H9 (cell line): ENCODE data around the gene MTHFD1L. TPM values are rescaled to one million over a fixed set of nuclear protein-coding genes. Genes with fewer than 3 reads are reported as not detected.

Source experiments
- DNase-seq: peaks from one replicate; pipeline ENCODE4 v3.0.0-alpha.2; 2017
- H2AFZ ChIP-seq: one replicate; pipeline ENCODE4 v1.6.1; 2013; ENCODE audit warnings: mild to moderate bottlenecking, low read length, control low read depth, moderate library complexity
- H2AK5ac ChIP-seq: 2 replicates; pipeline ENCODE4 v1.6.1; 2013; ENCODE audit warnings: low read length, control low read depth, mixed read lengths; ENCODE audit not compliant: insufficient read length
- H2BK120ac ChIP-seq: one replicate; pipeline ENCODE4 v1.6.1; 2013; ENCODE audit warnings: low read depth, mild to moderate bottlenecking, low read length, control low read depth, inconsistent platforms; ENCODE audit not compliant: poor library complexity, severe bottlenecking
- H2BK12ac ChIP-seq: 2 replicates; pipeline ENCODE4 v1.6.1; 2013; ENCODE audit warnings: low read length, control low read depth, mixed read lengths, low read depth; ENCODE audit not compliant: insufficient read length
- H2BK15ac ChIP-seq: 2 replicates; pipeline ENCODE4 v1.6.1; 2013; ENCODE audit warnings: low read depth, low read length, control low read depth
- H2BK20ac ChIP-seq: one replicate; pipeline ENCODE4 v1.6.1; 2013; ENCODE audit warnings: low read depth, mild to moderate bottlenecking, low read length, control low read depth, inconsistent platforms; ENCODE audit not compliant: poor library complexity, severe bottlenecking
- H2BK5ac ChIP-seq: 2 replicates; pipeline ENCODE4 v1.6.1; 2013; ENCODE audit warnings: low read length, control low read depth, mixed read lengths; ENCODE audit not compliant: insufficient read length
- H3K14ac ChIP-seq: 2 replicates; pipeline ENCODE4 v1.6.1; 2013; ENCODE audit warnings: low read length, control low read depth; ENCODE audit not compliant: insufficient read depth
- H3K18ac ChIP-seq: 2 replicates; pipeline ENCODE4 v1.6.1; 2013; ENCODE audit warnings: low read depth, mild to moderate bottlenecking, mixed read lengths, low read length, control low read depth; ENCODE audit not compliant: insufficient read length
- H3K23ac ChIP-seq: 2 replicates; pipeline ENCODE4 v1.6.1; 2013; ENCODE audit warnings: low read length, control low read depth, mixed read lengths, low read depth; ENCODE audit not compliant: insufficient read length
- H3K23me2 ChIP-seq: 2 replicates; pipeline ENCODE4 v1.6.1; 2013; ENCODE audit warnings: low read depth, mild to moderate bottlenecking, mixed read lengths, low read length, control low read depth; ENCODE audit not compliant: insufficient read length, poor library complexity, severe bottlenecking
- H3K27ac ChIP-seq: 2 replicates; pipeline ENCODE4 v1.5.1; 2013; ENCODE audit warnings: low read length, control low read depth, mixed read lengths, low read depth; ENCODE audit not compliant: insufficient read length
- H3K27me3 ChIP-seq: 2 replicates; pipeline ENCODE4 v1.6.1; 2013; ENCODE audit warnings: low read length, control low read depth, inconsistent platforms; ENCODE audit not compliant: insufficient read depth
- H3K4ac ChIP-seq: 2 replicates; pipeline ENCODE4 v1.6.1; 2013; ENCODE audit warnings: low read depth, mild to moderate bottlenecking, control low read depth, inconsistent platforms, low read length, moderate library complexity
- H3K4me1 ChIP-seq: 2 replicates; pipeline ENCODE4 v1.6.1; 2013; ENCODE audit warnings: low read length, control low read depth, inconsistent platforms; ENCODE audit not compliant: insufficient read depth
- H3K4me2 ChIP-seq: 2 replicates; pipeline ENCODE4 v1.6.1; 2013; ENCODE audit warnings: low read length, control low read depth, mixed read lengths; ENCODE audit not compliant: insufficient read length, insufficient read depth
- H3K56ac ChIP-seq: 2 replicates; pipeline ENCODE4 v1.6.1; 2013; ENCODE audit warnings: low read depth, mild to moderate bottlenecking, mixed read lengths, low read length, control low read depth; ENCODE audit not compliant: insufficient read length
- H3K79me1 ChIP-seq: 2 replicates; pipeline ENCODE4 v1.6.1; 2013; ENCODE audit warnings: low read depth, mild to moderate bottlenecking, moderate library complexity, low read length, control low read depth, inconsistent platforms; ENCODE audit not compliant: insufficient read depth, poor library complexity, severe bottlenecking
- H3K79me2 ChIP-seq: 2 replicates; pipeline ENCODE4 v1.6.1; 2013; ENCODE audit warnings: low read length, control low read depth, inconsistent platforms; ENCODE audit not compliant: insufficient read depth
- H3K9ac ChIP-seq: 2 replicates; pipeline ENCODE4 v1.6.1; 2013; ENCODE audit warnings: low read length, control low read depth, mixed read lengths; ENCODE audit not compliant: insufficient read length; ENCODE audit errors: extremely low read depth
- H3K9me3 ChIP-seq: one replicate; pipeline ENCODE4 v1.6.1; 2013; ENCODE audit warnings: low read depth, low read length, inconsistent platforms; ENCODE audit not compliant: control insufficient read depth
- H3T11ph ChIP-seq: one replicate; pipeline ENCODE4 v1.6.1; 2013; ENCODE audit warnings: mild to moderate bottlenecking, low read length, control low read depth, inconsistent platforms
- H4K20me1 ChIP-seq: one replicate; pipeline ENCODE4 v1.6.1; 2013; ENCODE audit not compliant: control insufficient read depth, insufficient read length, insufficient read depth
- H4K5ac ChIP-seq: 2 replicates; pipeline ENCODE4 v1.6.1; 2013; ENCODE audit warnings: low read depth, mild to moderate bottlenecking, mixed read lengths, low read length, control low read depth; ENCODE audit not compliant: insufficient read length
- H4K8ac ChIP-seq: replicated peaks from 2 replicates; pipeline ENCODE4 v1.6.1; 2013; ENCODE audit warnings: low read length, control low read depth, mixed read lengths, low read depth; ENCODE audit not compliant: insufficient read length
- H4K91ac ChIP-seq: 2 replicates; pipeline ENCODE4 v1.6.1; 2013; ENCODE audit warnings: low read depth, mild to moderate bottlenecking, moderate library complexity, mixed read lengths, low read length, control low read depth; ENCODE audit not compliant: insufficient read length
- H3K27ac Mint-ChIP-seq, 3 experiments: 2 replicates in 2 of 3; 3 replicates in 1 of 3; pipeline ENCODE4 v1.8.0; 2020 to 2021; ENCODE audit warnings: mixed read lengths in 3 of 3, mild to moderate bottlenecking in 1 of 3, moderate library complexity in 1 of 3
- H3K27me3 Mint-ChIP-seq: 2 replicates; pipeline ENCODE4 v1.8.0; 2021; ENCODE audit warnings: low read depth, mild to moderate bottlenecking, moderate library complexity, mixed read lengths
- H3K36me3 Mint-ChIP-seq, 3 experiments: 2 replicates in 2 of 3; 3 replicates in 1 of 3; pipeline ENCODE4 v1.8.0; 2020 to 2021; ENCODE audit warnings: low read depth in 3 of 3, mixed read lengths in 3 of 3; ENCODE audit not compliant: insufficient read depth in 1 of 3
- H3K4me1 Mint-ChIP-seq, 2 experiments: 2 replicates each; pipeline ENCODE4 v1.8.0; 2020; ENCODE audit warnings: mixed read lengths in 2 of 2
- H3K4me3 Mint-ChIP-seq, 2 experiments: 2 replicates in 1 of 2; 3 replicates in 1 of 2; pipeline ENCODE4 v1.8.0; 2020 to 2021; ENCODE audit warnings: mild to moderate bottlenecking in 2 of 2, mixed read lengths in 2 of 2, moderate library complexity in 1 of 2
- H3K9me3 Mint-ChIP-seq, 2 experiments: 2 replicates in 1 of 2; 3 replicates in 1 of 2; pipeline ENCODE4 v1.8.0; 2020; ENCODE audit warnings: mild to moderate bottlenecking in 2 of 2, mixed read lengths in 2 of 2, moderate library complexity in 1 of 2
- WGBS: extraction: QIAGEN DNeasy Blood & Tissue Kit; methylation state at CpG from one replicate; pipeline ENCODE4 v1.1.7; 2013; ENCODE audit warnings: missing lambda C conversion rate, low lambda C conversion rate, mixed read lengths; ENCODE audit not compliant: insufficient read length; ENCODE audit errors: extremely low coverage; 5-methylcytosine and 5-hydroxymethylcytosine counted together
- total RNA-seq: library from RNA; stranded (reverse); gene quantifications from 2 replicates; pipeline ENCODE4 v1.2.1, GENCODE V29; 2021
- TF ChIP-seq, protein P1 (sequence below): fragments of 200-600 bp; sonication (generic); conservative IDR thresholded peaks from 3 replicates; pipeline ENCODE4 v1.8.0; 2021; ENCODE audit warnings: antibody characterized with exemption, mild to moderate bottlenecking

The MTHFD1L gene
- total RNA-seq, 1 experiment from 2014 or later = 90.2 TPM

DNA sequence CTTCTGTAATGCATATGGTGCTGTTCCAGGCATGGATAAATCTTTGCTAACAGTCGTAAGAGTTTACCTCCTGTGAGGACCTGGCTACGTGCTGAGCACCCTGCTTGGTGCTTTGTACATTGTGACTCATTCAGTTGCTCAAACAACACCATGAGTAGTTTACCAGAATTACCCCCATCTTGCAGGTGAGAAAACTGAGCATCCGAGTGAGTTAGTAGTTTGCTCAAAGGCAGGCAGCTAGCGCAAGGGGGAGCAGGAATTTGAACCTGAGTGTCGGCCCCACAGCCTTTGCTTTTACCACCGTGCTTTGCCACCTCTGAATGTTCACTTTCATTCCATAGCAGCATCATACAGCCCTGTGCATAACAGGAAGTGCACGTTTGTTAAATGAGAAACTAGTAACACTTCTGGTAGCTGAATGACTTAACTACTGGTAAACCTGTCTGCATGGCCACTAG is 121.9 kb downstream of the MTHFD1L start:
- Histone ChIP-seq H3K9me3 (no peaks in the 10 kb centered on the region), H4K20me1 (no peaks in the 10 kb centered on the region), H2BK12ac (no peak overlapping the region), H3K9ac (no peak overlapping the region), H3T11ph (no peak overlapping the region), H3K27me3 (no peaks in the 10 kb centered on the region), H3K79me1 (no peaks in the 10 kb centered on the region), H3K18ac (no peak overlapping the region), H3K79me2 (no peaks in the 10 kb centered on the region), H3K56ac (no peak overlapping the region), H3K4me2 (no peak overlapping the region), H4K91ac (no peak overlapping the region), H2BK20ac (no peak overlapping the region), H2BK5ac (no peak overlapping the region), H3K4me1 (no peaks in the 10 kb centered on the region), H2BK120ac (no peak overlapping the region), H2BK15ac (no peak overlapping the region), H2AK5ac (no peak overlapping the region), H4K5ac (no peak overlapping the region), H3K27ac (no peak overlapping the region), H4K8ac (no peak overlapping the region), H3K23ac (no peak overlapping the region), H2AFZ (no peak overlapping the region), H3K4ac (no peak overlapping the region), H3K23me2 (no peaks in the 10 kb centered on the region), H3K14ac (no peak overlapping the region)
- no CpG with 5 or more reads among the region's 7 CpGs for WGBS
- no peaks in the 10 kb centered on the region for H3K27me3 Mint-ChIP-seq
- peaks cover 5 to 9% of the 10 kb centered on the region in 2 experiments for H3K4me1 Mint-ChIP-seq
- TF ChIP-seq, protein P1, sequence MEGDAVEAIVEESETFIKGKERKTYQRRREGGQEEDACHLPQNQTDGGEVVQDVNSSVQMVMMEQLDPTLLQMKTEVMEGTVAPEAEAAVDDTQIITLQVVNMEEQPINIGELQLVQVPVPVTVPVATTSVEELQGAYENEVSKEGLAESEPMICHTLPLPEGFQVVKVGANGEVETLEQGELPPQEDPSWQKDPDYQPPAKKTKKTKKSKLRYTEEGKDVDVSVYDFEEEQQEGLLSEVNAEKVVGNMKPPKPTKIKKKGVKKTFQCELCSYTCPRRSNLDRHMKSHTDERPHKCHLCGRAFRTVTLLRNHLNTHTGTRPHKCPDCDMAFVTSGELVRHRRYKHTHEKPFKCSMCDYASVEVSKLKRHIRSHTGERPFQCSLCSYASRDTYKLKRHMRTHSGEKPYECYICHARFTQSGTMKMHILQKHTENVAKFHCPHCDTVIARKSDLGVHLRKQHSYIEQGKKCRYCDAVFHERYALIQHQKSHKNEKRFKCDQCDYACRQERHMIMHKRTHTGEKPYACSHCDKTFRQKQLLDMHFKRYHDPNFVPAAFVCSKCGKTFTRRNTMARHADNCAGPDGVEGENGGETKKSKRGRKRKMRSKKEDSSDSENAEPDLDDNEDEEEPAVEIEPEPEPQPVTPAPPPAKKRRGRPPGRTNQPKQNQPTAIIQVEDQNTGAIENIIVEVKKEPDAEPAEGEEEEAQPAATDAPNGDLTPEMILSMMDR = no peak
- H3K4me3 Mint-ChIP-seq = no peak overlapping the region
- H3K36me3 Mint-ChIP-seq = peaks cover 0 to 15% (median 0%) of the 10 kb centered on the region in 3 experiments; a peak in 3 of 7 replicates
- H3K27ac Mint-ChIP-seq = peak overlapping the region in 1 of 3 experiments; percentile 59; a peak in 2 of 7 replicates
- no peak for DNase-seq
- no peaks in the 10 kb centered on the region for H3K9me3 Mint-ChIP-seq
